Astrocyte (in vitro differentiated cells and primary cell): ENCODE measurements around the gene TTC27. TPM values are rescaled to one million over a fixed set of nuclear protein-coding genes. Genes with fewer than 3 reads are reported as not detected.

Experiments
- DNase-seq: peaks from one replicate; pipeline ENCODE4 v3.0.0-alpha.2; 2010; ENCODE audit warnings: low read depth
- FAIRE-seq: peaks from 2 replicates; lab custom pipeline; 2011; peaks lifted over from hg19 to GRCh38; lab: Jason Lieb, UNC
- H2AFZ ChIP-seq: 2 replicates; pipeline ENCODE4 v1.6.0; 2012; ENCODE audit warnings: low read depth, low read length, inconsistent platforms
- H3K27ac ChIP-seq: 2 replicates; pipeline ENCODE4 v1.5.1; 2011; ENCODE audit warnings: low read depth, low read length, inconsistent platforms
- H3K27me3 ChIP-seq: 2 replicates; pipeline ENCODE4 v1.6.0; 2011; ENCODE audit warnings: low read length, inconsistent platforms; ENCODE audit not compliant: insufficient read depth
- H3K36me3 ChIP-seq: 2 replicates; pipeline ENCODE4 v1.5.1; 2011; ENCODE audit warnings: low read length, inconsistent platforms; ENCODE audit not compliant: insufficient read depth
- H3K4me1 ChIP-seq: 2 replicates; pipeline ENCODE4 v1.5.1; 2011; ENCODE audit warnings: low read length, inconsistent platforms; ENCODE audit not compliant: insufficient read depth
- H3K4me2 ChIP-seq: 2 replicates; pipeline ENCODE4 v1.6.0; 2012; ENCODE audit warnings: low read length, inconsistent platforms
- H3K4me3 ChIP-seq: 2 replicates; pipeline ENCODE4 v1.5.1; 2011; ENCODE audit warnings: low read depth, mild to moderate bottlenecking, low read length, inconsistent platforms; ENCODE audit not compliant: insufficient read depth
- H3K79me2 ChIP-seq: 2 replicates; pipeline ENCODE4 v1.6.0; 2012; ENCODE audit warnings: mild to moderate bottlenecking, low read length, inconsistent platforms; ENCODE audit not compliant: insufficient read depth
- H3K9ac ChIP-seq: 2 replicates; pipeline ENCODE4 v1.6.0; 2012; ENCODE audit warnings: mild to moderate bottlenecking, low read length, inconsistent platforms
- H3K9me3 ChIP-seq: 2 replicates; pipeline ENCODE4 v1.5.1; 2012; ENCODE audit warnings: low read depth, mild to moderate bottlenecking, low read length, inconsistent platforms; ENCODE audit not compliant: insufficient read depth
- H4K20me1 ChIP-seq: 2 replicates; pipeline ENCODE4 v1.6.0; 2012; ENCODE audit warnings: low read length, inconsistent platforms; ENCODE audit not compliant: insufficient read depth
- H3K27ac Mint-ChIP-seq: one replicate; pipeline ENCODE4 v1.8.0; 2021; ENCODE audit warnings: mild to moderate bottlenecking, mixed read lengths; ENCODE audit not compliant: unreplicated experiment
- H3K27me3 Mint-ChIP-seq: one replicate; pipeline ENCODE4 v1.8.0; 2021; ENCODE audit warnings: low read depth, mixed read lengths; ENCODE audit not compliant: unreplicated experiment
- H3K36me3 Mint-ChIP-seq: one replicate; pipeline ENCODE4 v1.8.0; 2021; ENCODE audit warnings: low read depth, mixed read lengths; ENCODE audit not compliant: unreplicated experiment
- H3K4me1 Mint-ChIP-seq: one replicate; pipeline ENCODE4 v1.8.0; 2021; ENCODE audit warnings: low read depth, mixed read lengths; ENCODE audit not compliant: unreplicated experiment
- H3K4me3 Mint-ChIP-seq: one replicate; pipeline ENCODE4 v1.8.0; 2021; ENCODE audit warnings: mild to moderate bottlenecking, moderate library complexity, mixed read lengths; ENCODE audit not compliant: unreplicated experiment
- H3K9me3 Mint-ChIP-seq: one replicate; pipeline ENCODE4 v1.8.0; 2021; ENCODE audit warnings: mild to moderate bottlenecking, mixed read lengths; ENCODE audit not compliant: unreplicated experiment
- CTCF ChIP-seq: IDR thresholded peaks from 2 replicates; pipeline ENCODE4 v1.5.1; 2011; ENCODE audit warnings: low read depth, mild to moderate bottlenecking, inconsistent platforms, low read length, moderate library complexity; ENCODE audit not compliant: insufficient read depth
- EZH2 ChIP-seq: IDR thresholded peaks from 2 replicates; pipeline ENCODE4 v1.6.1; 2012; ENCODE audit warnings: mild to moderate bottlenecking, low read length, inconsistent platforms; ENCODE audit not compliant: insufficient read depth
- total RNA-seq: library from RNA; stranded (reverse); gene quantifications from 2 replicates; pipeline ENCODE4 v1.2.1, GENCODE V29; 2021

The TTC27 gene
- total RNA-seq, 1 donor from 2014 or later = 25.1 TPM

DNA sequence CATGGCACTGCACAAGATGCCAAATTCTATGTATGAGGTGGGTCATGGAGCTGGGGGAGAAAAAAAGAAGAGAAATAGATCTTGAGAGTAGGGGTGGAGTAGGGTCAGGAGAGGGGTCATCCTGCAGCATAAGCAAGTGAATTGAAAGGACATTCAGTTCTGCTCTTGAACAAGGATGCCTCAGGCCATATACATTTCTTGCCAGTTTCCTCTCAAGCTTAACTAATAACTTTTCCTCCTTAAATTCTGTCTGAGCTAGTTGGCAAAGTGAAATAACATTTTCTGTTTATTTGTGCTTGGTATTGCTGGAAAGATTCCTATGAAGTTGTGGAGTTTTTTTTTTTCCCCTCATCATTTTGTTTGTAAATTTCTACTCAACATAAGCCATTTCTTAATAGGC, 219.9 kb downstream of the TTC27 start:
- no peak overlapping the region for H3K27ac ChIP-seq
- no peaks in the 10 kb centered on the region for H4K20me1 ChIP-seq
- H3K36me3 ChIP-seq = no peaks in the 10 kb centered on the region
- H3K27ac Mint-ChIP-seq = no peak overlapping the region
- no peak for FAIRE-seq
- no peak for TF ChIP-seq CTCF
- TF ChIP-seq EZH2 = no peak
- H3K4me1 ChIP-seq = no peaks in the 10 kb centered on the region
- no peak overlapping the region for H2AFZ ChIP-seq
- no peak overlapping the region for H3K4me2 ChIP-seq
- no peaks in the 10 kb centered on the region for H3K4me1 Mint-ChIP-seq
- no peaks in the 10 kb centered on the region for H3K79me2 ChIP-seq
- peaks cover 1% of the 10 kb centered on the region for H3K36me3 Mint-ChIP-seq
- H3K9me3 ChIP-seq = no peaks in the 10 kb centered on the region
- H3K4me3 ChIP-seq = no peak overlapping the region
- no peaks in the 10 kb centered on the region for H3K27me3 ChIP-seq
- H3K9ac ChIP-seq = no peak overlapping the region
- H3K4me3 Mint-ChIP-seq = no peak overlapping the region
- no peak for DNase-seq
- no peaks in the 10 kb centered on the region for H3K27me3 Mint-ChIP-seq
- H3K9me3 Mint-ChIP-seq = peaks cover 7% of the 10 kb centered on the region

DNA sequence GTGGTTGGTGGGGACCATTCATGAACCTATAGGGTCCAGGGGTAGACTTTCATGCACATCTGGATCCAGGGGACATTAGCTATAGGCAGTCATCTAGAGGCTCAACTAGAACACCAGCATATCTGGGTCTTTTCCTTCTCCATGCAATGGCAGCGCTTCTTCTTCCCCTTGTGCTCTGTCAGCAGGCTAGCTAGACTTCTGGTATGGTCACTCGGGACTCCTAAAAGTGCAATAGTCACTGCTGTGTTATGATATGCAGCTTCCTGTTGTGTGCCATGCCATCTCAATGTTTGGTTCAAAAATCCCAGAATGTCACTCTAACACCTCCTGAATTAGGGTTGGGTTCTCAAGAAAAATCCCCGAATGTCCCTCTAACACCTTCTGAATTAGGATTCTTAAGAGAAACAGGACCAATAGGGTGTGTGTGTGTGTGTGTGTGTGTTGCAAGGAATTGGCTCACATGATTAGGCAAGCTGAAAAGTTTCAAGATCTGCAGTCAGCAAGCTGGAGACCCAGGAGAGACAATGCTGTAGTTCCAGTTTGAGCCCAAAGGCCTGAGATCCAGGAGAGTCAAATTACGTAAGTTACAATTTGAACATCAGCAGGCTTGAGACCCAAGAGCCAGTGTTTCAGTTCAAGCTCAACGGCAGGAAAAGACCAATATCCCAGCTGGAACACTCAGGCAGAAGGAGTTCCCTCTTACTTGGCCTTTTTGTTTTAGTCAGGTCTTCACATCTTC, 221.8 kb downstream of the TTC27 start:
- Mint-ChIP-seq H3K27ac (no peak overlapping the region), H3K36me3 (peaks cover 1% of the 10 kb centered on the region), H3K4me3 (no peak overlapping the region), H3K4me1 (no peaks in the 10 kb centered on the region), H3K27me3 (no peaks in the 10 kb centered on the region), H3K9me3 (peaks cover 4% of the 10 kb centered on the region)
- H3K4me2 ChIP-seq = no peak overlapping the region
- H3K79me2 ChIP-seq = no peaks in the 10 kb centered on the region
- H4K20me1 ChIP-seq = no peaks in the 10 kb centered on the region
- H3K36me3 ChIP-seq = no peaks in the 10 kb centered on the region
- H3K27me3 ChIP-seq = no peaks in the 10 kb centered on the region
- H3K9me3 ChIP-seq = no peaks in the 10 kb centered on the region
- FAIRE-seq (no peak), DNase-seq (no peak)
- no peak overlapping the region for H2AFZ ChIP-seq
- H3K9ac ChIP-seq = no peak overlapping the region
- H3K4me3 ChIP-seq = no peak overlapping the region
- TF ChIP-seq EZH2 = no peak
- no peak for TF ChIP-seq CTCF
- no peaks in the 10 kb centered on the region for H3K4me1 ChIP-seq
- H3K27ac ChIP-seq = no peak overlapping the region

GRCh38 chr2:32851777-32852439, 224.1 kb downstream of the TTC27 start:
- Histone ChIP-seq H3K27ac (no peak overlapping the region), H3K4me3 (no peak overlapping the region), H3K4me2 (no peak overlapping the region), H4K20me1 (no peaks in the 10 kb centered on the region), H3K9ac (no peak overlapping the region), H2AFZ (no peak overlapping the region), H3K79me2 (no peaks in the 10 kb centered on the region), H3K4me1 (no peaks in the 10 kb centered on the region), H3K9me3 (no peaks in the 10 kb centered on the region), H3K36me3 (no peaks in the 10 kb centered on the region), H3K27me3 (no peaks in the 10 kb centered on the region)
- Mint-ChIP-seq H3K4me3 (no peak overlapping the region), H3K36me3 (peaks cover 1% of the 10 kb centered on the region), H3K9me3 (no peaks in the 10 kb centered on the region), H3K4me1 (no peaks in the 10 kb centered on the region), H3K27me3 (peaks cover 5% of the 10 kb centered on the region), H3K27ac (no peak overlapping the region)
- no peak for FAIRE-seq
- TF ChIP-seq CTCF = no peak
- no peak for TF ChIP-seq EZH2
- no peak for DNase-seq
